ENCODE measurements around the gene TRIM31.
"Not testable (repeated sequence)": the region's sequence is repeated elsewhere in the genome, so short reads cannot be mapped to it uniquely, and the experiment has no call there.

TRIM31 gene

DNA sequence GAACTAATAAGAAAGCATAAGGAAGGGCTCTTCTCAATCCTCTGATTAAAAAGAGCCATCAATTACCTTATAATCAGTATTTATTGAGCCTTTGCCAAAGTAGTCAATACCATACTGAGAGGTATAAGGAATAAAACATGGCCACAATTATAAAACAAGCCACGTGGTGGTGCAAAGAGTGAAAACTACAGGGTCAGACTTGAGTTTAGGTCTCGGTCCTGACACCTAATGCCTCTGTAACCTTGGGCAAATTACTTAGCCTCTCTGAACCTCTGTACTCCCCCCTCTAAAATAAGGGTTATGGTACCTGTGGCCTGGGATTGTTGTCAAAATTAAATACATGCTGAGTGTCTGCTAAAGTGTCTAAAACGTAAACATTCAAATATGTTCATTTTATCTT is 36.3 kb upstream of the TRIM31 start:
- DNase-seq, result no peak

DNA sequence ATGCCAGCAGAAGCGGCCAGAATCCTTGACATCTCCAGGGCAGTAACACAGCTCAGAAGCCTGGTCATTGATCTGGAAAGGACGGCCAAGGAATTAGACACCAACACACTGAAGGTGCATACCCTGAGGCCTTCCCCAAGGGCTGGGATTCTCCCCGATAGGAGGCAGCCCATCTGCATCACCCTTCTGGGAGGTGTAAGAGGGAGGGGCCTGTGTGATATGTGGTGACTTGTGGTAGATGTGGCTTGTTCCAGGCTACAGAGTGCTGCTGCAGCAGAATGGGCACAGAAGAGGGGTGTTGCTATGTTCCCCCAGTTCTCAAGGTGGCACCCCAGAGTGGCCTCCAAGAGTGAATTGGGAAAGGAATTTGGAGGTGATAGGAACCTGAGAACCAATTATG is 34.2 kb upstream of the TRIM31 start:
- no peak for DNase-seq

DNA sequence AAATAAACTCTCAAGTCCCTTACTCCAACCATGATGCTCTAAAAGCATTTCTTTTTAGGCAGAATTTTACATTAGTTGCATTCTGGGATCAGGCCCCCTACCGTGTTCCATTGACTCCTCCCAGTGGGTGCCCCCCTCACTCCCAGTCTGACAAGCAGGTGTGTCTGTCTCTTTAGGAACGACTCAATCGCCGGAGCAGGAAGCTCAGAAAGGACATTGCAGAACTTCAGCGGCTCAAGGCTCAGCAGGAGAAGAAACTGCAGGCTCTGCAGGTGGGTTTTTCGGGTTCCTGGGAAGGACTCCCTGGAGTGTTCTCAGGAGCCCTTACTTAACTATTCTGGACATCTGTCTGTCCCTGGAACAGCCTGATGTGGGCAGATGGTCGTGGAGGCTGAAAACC is 32.9 kb upstream of the TRIM31 start:
- no peak for DNase-seq

DNA sequence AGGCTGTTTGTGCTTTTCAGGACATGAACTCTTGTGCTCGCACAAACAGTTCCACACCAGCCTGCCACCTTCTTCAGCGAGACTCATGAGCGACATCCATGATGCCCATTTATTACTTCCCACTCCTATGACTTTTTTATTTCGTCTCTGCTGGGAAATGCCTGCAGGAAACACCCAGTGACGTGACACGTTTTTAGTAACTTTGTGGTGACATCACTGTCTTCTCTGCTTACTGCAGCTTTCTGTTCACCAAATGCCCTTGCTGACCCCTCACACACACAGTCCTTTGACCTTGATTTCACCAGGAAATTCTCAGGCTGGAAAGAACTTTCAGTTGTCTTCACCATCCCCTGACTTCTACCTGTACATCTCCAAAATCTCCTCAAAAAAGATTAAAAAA is 31.9 kb upstream of the TRIM31 start:
- DNase-seq, result no peak

DNA sequence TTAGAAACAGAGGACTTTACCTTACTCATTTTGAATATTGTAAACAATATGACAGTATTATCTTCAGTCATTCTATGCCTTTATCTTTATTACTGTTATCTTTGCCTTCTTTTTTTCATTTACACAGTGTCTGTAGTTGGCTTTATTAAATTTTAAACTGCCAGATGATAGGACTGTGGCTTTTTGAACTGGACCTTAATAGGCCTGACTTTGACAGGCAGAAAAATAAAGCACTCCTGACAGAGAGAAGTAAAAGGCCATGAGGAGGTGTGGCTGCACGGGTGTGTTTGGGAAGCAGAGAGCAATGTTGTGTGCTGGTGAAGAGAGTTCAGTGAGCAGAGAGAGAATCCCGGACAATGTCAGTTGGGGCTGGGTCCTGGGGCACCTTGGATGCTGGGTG is 30.9 kb upstream of the TRIM31 start:
- no peak for DNase-seq

DNA sequence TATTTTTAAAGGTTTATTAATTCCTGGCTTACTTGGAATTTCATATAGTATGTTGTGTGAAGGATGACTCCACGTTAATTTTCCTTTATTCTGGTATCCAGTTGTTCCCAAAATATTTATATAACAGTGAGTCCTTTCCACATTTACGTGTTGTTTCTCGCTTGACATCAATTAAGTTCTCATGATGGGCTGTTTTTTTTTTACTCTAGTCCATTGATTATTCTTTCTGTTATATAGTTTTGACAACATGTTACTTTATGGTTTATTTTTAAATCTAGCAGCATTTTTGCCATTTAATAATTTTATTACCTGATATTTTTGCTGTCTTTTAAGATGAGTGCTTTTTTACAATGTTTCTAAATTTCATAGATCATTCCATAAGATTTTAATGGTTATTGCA is 29.8 kb upstream of the TRIM31 start:
- no peak for DNase-seq

DNA sequence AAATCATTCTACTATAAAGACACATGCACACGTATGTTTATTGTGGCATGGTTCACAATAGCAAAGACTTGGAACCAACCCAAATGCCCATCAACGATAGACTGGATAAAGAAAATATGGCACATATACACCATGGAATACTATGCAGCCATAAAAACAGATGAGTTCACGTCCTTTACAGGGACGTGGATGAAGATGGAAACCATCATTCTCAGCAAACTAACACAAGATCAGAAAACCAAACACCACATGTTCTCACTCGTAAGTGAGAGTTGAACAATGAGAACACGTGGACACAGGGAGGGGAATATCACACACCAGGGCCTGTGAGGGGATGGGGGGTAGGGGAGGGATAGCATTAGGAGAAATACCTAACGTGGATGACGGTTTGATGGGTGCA is 27.4 kb upstream of the TRIM31 start:
- not testable (repeated sequence) for DNase-seq

DNA sequence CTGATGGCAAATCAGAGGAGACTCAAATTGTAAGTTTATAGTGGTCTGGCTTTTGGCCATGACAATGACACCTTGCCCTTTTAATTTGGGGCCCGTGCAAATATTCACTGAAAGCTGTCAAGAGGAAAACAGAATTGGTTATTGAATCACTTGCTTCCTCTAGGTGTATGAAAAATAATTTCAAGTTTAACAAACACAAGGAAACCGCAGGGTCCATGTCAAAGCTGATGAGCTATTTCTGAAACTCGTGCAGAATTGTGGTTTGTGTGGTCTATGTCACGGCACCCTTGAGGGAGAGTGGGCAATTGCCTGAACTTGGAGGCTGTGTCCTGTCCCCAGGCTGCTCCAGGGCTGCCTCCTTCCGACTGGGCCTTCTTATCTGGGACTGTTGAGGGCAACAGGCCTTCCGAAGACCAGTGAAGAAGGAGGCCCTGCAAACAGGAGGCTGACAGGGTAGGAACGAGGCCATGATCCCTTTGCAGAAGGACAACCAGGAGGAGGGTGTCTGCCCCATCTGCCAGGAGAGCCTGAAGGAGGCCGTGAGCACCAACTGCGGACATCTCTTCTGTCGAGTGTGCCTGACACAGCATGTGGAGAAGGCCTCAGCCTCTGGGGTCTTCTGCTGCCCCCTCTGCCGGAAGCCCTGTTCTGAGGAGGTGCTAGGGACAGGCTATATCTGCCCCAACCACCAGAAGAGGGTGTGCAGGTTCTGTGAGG is 23.8 kb upstream of the TRIM31 start:
- DNase-seq, result no peak

DNA sequence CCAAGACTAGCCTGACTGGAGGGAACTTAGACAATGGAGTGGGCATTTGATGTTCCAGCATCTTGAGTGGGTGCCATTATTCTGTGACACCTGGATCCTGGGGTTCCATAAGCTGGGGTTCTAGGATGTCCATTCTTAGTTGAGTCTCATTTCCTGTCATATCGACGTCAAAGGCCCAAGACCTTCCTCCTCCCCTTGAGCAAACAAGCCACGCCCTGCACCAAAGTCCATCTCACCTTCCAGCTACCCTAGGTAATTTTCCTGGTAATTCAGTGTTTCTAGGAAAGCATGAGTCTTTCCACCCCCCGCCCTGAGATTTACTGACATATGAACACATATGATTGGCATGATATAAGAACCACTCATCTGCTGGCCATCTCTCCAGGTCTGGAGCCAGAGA is 22.9 kb upstream of the TRIM31 start, which contains the start of gene TRIM40:
Gene TRIM40, plus strand, starts transcription at position 384 of the 400 bp plus-strand sequence. CDS start 897 bp downstream, outside the sequence.
- no peak for DNase-seq

DNA sequence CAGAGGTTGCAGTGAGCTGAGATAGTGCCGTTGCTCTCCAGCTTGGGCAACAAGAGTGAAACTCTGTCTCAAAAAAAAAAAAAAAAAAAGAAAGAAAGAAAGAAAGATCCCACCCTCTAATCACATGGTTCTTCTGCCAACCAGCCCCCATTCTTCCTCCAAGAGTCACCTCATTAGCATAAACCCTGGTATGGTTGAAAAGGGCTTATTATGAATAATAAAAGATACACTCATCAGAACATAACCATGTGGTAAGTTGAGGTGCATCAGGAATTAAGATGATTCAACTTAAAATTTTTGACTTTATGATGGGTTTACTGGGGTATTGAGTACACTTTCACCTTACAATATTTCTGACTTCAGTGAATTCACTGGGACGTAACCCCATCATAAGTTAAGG is 22.3 kb upstream of the TRIM31 start:
- no peak for DNase-seq

DNA sequence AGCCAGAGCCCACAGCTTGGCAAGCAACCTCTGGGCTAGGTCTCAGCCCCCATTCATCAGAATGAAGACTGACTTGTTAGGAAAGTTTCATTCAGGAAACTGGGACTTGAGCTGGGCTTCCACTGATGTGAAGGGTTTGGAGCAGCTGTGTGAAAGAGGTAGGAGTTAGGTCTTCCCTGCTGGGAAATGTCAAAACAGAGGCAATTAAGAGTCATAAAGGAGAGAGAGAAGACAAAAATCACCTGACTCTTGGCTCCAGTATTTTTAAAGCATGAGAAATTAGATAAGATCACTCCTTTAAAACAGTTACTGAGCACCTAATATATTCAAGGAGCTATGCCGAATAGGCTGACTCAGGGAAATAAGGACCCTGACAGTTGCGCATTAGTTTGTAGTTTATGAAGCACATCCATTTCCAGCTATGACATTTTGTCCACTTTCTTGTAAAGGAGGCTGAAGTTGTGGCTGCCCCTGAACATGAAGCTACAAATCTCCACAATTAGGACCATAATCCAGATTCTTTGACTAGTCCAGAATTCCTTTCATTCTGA is 19.1 kb upstream of the TRIM31 start:
- DNase-seq, result no peak

DNA sequence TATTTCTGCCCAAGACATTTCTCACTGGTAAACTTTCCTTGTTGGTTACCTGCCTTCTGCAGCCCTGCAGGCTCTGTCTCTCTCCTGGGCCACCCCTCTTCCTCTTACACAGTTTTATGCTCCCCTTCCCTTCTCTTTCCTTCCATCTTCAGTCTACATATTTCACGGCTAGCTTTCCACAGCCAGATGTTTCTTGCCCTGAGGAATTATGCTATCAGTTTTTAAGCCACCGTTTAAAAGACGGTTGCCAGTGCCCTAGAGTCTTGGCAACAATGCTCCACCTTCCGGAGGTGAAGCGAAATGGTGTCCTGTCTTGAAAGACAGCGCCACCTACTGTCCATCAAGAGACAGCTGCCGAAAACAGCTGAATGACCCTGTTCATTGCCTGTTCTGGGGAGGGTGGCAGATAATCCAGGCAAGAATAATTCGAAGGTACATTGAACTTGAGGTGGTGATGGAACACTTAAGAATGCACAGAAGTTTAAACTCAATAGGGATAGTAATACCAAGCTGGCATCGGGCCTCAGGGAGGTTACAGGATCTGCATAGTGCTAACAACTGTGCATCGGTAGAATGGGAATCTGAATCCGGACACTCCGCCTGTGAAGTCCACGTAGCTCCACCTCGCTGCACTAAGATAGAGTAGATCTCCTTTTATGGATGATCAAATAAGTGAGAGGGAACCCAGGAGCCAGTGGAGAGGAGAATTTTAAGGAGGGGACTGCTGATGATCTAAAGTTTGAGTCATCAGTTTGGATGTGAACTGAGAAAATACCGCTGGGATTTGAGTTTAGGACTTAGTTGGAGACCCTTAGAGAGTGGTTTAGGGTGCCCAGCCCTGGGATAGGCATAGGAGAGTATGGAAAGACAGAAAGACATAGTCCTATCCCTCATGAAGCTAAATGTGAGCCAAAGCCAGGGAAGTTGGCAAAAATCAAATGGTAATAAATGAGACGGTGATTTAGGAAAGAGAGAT is 18.3 kb upstream of the TRIM31 start:
- DNase-seq, result peak; percentile 76

DNA sequence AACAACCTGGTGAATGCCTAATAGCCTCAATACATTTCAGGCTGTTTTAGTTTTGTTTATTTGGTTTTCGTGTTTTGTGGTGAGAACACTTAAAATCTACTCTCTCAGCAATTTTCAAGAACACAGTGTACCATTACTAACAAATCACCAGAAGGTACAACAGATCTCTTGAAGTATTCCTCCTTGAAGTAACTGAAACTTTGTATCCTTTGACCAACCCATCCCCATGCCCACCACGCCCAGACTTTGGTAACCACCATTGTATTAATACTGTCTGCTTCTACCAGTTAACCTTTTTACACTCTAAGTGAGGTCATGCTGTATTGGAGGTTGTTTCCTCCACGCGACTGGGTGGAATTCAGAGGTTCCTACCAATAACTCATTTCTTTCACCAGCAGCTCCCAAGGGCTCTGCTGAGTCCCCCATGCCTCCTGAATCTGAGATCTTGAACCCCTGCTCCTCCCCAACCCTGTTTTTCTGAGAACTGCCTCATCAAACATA is 17.3 kb upstream of the TRIM31 start:
- DNase-seq, result no peak

DNA sequence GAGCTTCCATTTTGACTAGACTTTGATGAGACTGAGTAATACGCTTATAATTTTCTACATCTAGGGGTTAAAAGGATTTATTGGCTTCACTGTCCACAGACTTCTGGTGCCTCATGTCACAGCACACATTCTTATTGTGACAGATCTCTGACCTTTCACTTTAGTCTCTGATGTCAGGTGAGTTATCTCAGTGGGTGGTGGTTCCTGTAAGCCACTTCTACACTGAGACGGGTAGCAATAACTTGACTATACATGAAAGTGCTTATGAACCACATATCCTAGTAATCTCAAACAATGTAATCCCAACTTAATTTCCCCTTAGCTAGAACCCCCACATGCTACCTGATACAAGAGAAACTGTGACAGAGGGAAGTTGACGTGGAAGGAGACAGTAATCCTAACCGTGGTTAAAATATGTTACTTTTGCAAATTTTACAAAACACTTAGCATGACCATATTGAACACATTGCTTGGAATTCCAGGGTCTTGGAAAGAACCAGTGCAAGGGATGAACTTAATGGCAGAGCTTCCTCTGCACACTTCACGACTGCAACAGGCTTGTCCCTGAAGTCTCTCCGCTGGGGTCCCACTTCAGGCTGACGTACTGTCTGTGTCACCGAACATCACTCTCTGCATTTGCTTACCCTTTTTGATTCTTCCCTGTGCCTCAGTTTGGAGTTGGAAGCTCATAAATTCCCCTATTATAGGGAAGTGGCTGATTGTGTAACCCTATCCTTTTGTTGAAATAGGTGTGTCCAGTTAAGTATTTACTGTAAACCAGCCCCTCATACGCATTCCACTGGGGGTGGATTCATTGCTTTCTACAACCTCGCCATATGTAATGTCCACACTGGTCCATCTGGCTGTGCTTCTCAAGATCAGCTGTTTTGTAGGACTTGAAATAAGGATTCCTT is 16.6 kb upstream of the TRIM31 start:
- DNase-seq, result no peak

DNA sequence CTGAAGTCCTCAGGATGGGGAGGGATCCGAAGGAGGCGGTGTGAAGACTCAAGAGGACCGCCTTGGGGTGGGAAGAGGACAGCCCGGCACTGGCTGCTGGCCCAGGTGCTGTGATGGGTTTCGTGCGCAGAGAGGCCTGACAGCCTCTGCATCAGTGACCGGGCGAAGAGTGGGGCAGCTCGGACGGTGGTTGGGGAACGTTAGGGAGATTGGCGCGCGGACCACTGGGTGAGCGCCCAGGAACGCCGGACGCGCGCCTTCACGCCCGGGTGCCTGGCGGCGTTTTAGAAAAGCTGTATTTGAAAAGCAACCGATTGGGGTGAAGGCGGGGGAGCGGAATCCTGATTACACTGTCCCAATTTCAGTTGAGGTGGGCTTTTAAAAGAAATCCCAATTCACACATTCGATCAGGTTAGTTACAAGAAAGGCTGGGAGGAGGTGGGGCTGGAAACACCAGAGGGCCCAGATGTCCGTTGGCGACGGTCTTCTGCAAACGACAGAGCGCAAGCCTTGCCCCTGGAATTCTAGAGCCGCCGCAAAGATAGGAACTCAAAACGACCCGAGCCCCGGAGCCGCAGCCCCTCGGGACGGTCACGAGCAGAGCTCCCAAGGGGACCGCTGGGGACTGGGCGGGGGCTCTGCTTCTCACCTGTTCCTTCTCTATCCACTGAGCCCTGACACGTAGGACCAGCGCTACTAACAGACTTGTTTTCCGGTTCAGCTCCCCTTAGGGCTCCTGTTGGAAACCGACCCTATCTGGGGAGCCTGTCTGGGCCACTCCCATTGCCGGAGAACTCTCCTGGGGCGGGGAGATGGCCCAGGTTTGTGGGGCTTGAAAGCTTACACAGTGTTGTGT is 14.6 kb upstream of the TRIM31 start:
- DNase-seq, result no peak

DNA sequence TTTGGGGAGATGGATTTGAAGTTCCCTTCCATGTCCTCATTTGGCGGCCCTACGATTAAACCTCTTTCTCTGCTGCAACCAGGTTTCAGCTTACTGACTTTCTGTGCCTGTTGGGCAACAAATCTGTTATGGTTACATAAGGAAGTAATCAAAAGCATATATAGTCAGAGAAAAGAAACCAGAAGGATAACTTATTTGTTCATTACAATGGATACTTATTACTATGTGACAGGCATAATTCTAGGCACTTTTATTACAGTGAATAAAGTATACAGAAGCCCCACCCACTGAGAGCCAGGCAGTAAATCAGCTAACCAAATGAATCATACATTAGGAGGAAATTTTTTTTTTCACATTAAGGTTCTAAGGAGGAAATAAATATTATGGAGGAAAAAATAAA is 9.6 kb upstream of the TRIM31 start:
- DNase-seq, result no peak

DNA sequence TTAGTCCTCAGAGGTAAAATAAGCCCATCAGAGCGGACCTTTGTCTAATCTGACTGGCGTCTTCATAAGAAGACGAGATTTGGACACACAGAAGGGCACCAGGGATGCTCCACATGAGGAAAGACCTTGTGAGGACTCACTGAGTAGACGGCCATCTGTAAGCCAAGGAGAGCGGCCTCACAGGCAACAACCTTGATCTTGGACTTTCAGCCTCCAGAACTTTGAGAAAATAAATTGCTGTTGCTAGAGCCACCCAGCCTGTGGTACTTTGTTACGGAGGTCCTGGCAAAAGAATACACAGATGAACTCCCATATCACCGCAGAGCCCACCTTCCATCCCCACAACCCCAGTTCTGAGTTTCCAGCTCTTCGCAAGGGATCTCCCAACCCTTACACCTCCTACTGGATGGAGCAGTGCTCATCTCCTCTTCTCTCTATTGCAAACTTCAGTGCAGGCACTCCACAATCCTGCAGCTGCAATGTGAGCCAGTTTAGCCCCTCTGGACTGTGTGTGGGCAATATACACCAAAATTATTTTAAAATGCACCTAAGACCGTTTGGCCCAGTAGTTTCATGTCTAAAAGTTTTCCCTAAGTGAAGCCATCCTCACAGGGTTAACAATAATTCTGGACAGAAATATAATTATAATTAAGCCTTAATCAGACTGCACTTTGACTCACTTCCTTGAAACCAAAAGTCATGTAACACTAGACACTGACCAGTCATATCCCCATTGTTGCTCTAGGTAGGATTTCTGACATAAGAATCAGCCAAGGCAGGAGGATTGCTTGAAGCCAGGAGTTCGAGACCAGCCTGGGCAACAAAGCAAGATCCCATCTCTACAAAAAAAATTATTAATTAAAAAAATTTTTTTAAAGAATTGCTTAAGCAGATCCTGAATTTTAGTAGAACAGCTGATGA is 8.8 kb upstream of the TRIM31 start:
- no peak for DNase-seq

DNA sequence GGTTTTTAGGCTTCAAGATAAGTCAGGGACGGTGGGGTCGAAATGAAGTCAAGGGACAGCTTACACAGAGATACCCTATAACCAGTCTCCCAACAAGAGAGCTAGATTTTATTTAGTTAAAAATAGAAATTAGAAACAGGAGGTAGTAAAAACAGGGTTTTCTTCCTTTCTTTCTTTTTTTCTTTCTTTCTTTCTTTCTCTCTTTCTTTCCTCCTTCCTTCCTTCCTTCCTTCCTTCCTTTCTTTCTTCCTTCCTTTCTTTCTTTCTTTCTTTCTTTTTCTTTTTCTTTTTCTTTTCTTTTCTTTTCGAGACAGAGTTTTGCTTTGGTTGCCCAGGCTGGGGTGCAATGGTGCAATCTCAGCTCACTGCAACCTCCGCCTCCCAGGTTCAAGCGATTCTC is 5.8 kb upstream of the TRIM31 start:
- not testable (repeated sequence) for DNase-seq

DNA sequence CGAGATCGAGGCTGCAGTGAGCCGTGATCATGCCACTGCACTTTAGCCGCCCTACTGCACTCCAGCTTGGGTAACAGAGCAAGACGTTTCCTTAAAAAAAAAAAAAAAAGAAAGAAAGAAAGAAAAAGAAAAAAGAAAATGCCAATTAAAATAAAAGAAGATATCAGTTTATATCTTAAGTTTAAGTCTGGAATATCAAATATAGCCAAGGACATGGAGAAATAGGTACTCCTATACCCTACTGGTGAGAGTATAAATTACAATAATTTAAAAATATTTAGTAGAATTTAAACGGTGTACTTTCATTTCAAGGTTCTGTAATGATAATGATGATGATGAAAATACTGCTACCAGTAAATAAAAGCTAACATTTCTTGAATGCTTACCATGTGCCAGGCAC is 3.8 kb upstream of the TRIM31 start:
- DNase-seq, result no peak

DNA sequence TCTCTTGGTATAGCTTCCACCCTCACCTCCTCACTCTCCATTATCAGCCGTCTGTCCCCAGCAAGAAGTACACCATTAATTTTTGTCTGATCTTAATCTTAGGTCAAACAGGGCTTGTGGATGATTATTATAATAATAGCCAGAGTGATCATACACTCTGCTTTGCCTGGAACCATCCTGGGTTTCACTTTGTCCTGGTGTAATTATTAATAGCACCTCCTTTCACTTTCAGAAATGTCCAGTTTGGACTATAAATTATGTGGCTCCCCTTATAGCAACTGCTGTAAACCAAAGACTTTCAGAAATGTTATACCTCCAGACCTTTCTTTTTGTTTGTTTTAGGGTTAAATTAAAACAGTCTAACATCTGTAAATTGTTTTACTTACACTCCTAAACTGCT is 951 bp upstream of the TRIM31 start:
- DNase-seq, result no peak
